Tibial artery (tissue), 4 donors: ENCODE measurements around the gene GCC2.

Experiments
- DNase-seq, 2 donors: peaks; one replicate each; pipeline ENCODE4 v3.0.0-alpha.2; 2019
- H3K27ac ChIP-seq, 2 donors: fragments of 200-600 bp; sonication (generic) in 1 of 2; 1 replicate in 1 of 2; 2 replicates in 1 of 2; pipeline ENCODE4 v1.5.1; 2018 to 2019; ENCODE audit warnings: mild to moderate bottlenecking in 1 of 2
- H3K27me3 ChIP-seq, 2 donors: fragments of 200-600 bp; sonication (generic) in 1 of 2; one replicate each; pipeline versions ENCODE4 v1.5.1 to v1.6.0; 2016 to 2019
- H3K36me3 ChIP-seq, 3 donors: fragments of 200-600 bp; sonication (generic) in 2 of 3; one replicate each; pipeline ENCODE4 v1.5.1; 2016 to 2019; ENCODE audit warnings: mild to moderate bottlenecking in 2 of 3
- H3K4me1 ChIP-seq, 4 donors: fragments of 200-600 bp; sonication (generic) in 2 of 4; 1 replicate in 3 of 4; 2 replicates in 1 of 4; pipeline ENCODE4 v1.5.1; 2016 to 2019
- H3K4me3 ChIP-seq, 2 donors: fragments of 200-600 bp; sonication (generic) in 1 of 2; 1 replicate in 1 of 2; 2 replicates in 1 of 2; pipeline ENCODE4 v1.5.1; 2018 to 2019; ENCODE audit warnings: mild to moderate bottlenecking in 2 of 2
- H3K9me3 ChIP-seq, 3 donors: fragments of 200-600 bp; sonication (generic) in 1 of 3; one replicate each; pipeline ENCODE4 v1.5.1; 2016 to 2019
- CTCF ChIP-seq, 2 experiments: fragments of 200-600 bp in 1 of 2; fragments of 450-650 bp in 1 of 2; IDR thresholded peaks; one replicate each; pipeline ENCODE4 v1.5.1; 2017 to 2019; ENCODE audit warnings: antibody characterized with exemption in 2 of 2, mild to moderate bottlenecking in 1 of 2, moderate library complexity in 1 of 2
- intact Hi-C: fragments of 100-400 bp; cut with DNase I; formaldehyde crosslinking; loops from one replicate; pipeline ENCODE4 v1.15.0; 2023; ENCODE audit warnings: low total_unique reads

Gene GCC2

GRCh38 chr2:108448678-108449409, at the start of gene GCC2:
TSS of gene GCC2 (plus strand) at chr2:108449206. CDS start at chr2:108449275, 69 bp downstream.
- Histone ChIP-seq H3K36me3 (peaks cover 12 to 22% (median 12%) of the 10 kb centered on the region in 3 donors), H3K27me3 (no peaks in the 10 kb centered on the region), H3K4me1 (peaks cover 0 to 15% (median 9%) of the 10 kb centered on the region in 4 donors), H3K4me3 (peak within 1 kb of the TSS; percentile 79 to 83), H3K9me3 (no peaks in the 10 kb centered on the region), H3K27ac (peak within 1 kb of the TSS; percentile 81 to 88)
- intact Hi-C loops = no loop called here
- TF ChIP-seq CTCF (IDR thresholded peaks at IDR 0.05) = no peak
- peak; percentile 94 to 97 for DNase-seq

- no peak for TF ChIP-seq CTCF (IDR thresholded peaks at IDR 0.05)
- no peaks in the 10 kb centered on the region for H3K36me3 ChIP-seq
- H3K9me3 ChIP-seq = peaks cover 0 to 19% (median 18%) of the 10 kb centered on the region in 3 donors
- no peaks in the 10 kb centered on the region for H3K27me3 ChIP-seq
- no peak overlapping the region for H3K4me3 ChIP-seq
- H3K4me1 ChIP-seq = no peaks in the 10 kb centered on the region
- no peak overlapping the region for H3K27ac ChIP-seq
- intact Hi-C loops = no loop called here
- no peak for DNase-seq
Measured at GRCh38 chr2:108399479-108399878, 49.5 kb upstream of the GCC2 start.

- Histone ChIP-seq H3K27me3 (no peaks in the 10 kb centered on the region), H3K4me1 (no peaks in the 10 kb centered on the region), H3K4me3 (no peak overlapping the region), H3K27ac (no peak overlapping the region), H3K36me3 (no peaks in the 10 kb centered on the region), H3K9me3 (peaks cover 0 to 31% (median 19%) of the 10 kb centered on the region in 3 donors)
- intact Hi-C loops = no loop called here
- no peak for DNase-seq
- no peak for TF ChIP-seq CTCF (IDR thresholded peaks at IDR 0.05)
Measured at GRCh38 chr2:108401800-108402199, 47.2 kb upstream of the GCC2 start.

- Histone ChIP-seq H3K4me3 (no peak overlapping the region), H3K27ac (no peak overlapping the region), H3K27me3 (no peaks in the 10 kb centered on the region), H3K4me1 (no peaks in the 10 kb centered on the region), H3K36me3 (no peaks in the 10 kb centered on the region), H3K9me3 (peaks cover 0 to 29% (median 15%) of the 10 kb centered on the region in 3 donors)
- no peak for DNase-seq
- intact Hi-C loops = no loop called here
- no peak for TF ChIP-seq CTCF (IDR thresholded peaks at IDR 0.05)
Measured at GRCh38 chr2:108403494-108403893, 45.5 kb upstream of the GCC2 start.

- no peak for DNase-seq
- peaks cover 0 to 15% (median 2%) of the 10 kb centered on the region in 3 donors for H3K9me3 ChIP-seq
- no peak for TF ChIP-seq CTCF (IDR thresholded peaks at IDR 0.05)
- H3K27me3 ChIP-seq = no peaks in the 10 kb centered on the region
- no peaks in the 10 kb centered on the region for H3K4me1 ChIP-seq
- no peak overlapping the region for H3K4me3 ChIP-seq
- H3K36me3 ChIP-seq = no peaks in the 10 kb centered on the region
- H3K27ac ChIP-seq = no peak overlapping the region
- intact Hi-C loops = no loop called here
Measured at GRCh38 chr2:108404784-108405397, 44.1 kb upstream of the GCC2 start.
